ENCODE results near the gene ABCC6.
"Not testable (repeated sequence)": the region's sequence is repeated elsewhere in the genome, so short reads cannot be mapped to it uniquely, and the experiment has no call there.

Gene ABCC6

DNA sequence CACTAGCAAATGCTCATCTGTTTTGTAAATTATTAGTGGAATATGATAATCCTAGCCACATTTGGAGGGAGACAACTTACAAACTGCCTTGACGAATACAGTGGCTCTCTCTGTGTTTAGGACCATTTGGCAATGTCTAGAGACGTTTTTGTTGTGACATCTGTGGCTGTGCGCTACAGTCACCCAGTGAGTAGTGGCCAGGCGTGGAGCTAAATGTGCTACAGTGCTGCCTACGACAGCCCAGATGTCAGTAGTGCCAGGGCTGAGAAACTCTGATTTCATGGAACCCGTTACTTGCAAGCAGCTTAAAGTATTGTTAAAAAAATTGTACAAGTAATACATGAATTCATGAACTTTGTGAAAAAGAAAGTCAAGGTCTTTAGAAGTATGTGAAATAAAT is 13.8 kb upstream of the ABCC6 start:
- not testable (repeated sequence) for DNase-seq (ENCODE audit: insufficient read length, low spot score); FAIRE-seq

GRCh38 chr16:16232692-16233061 is 9.4 kb upstream of the ABCC6 start:
- not testable (repeated sequence) for FAIRE-seq; DNase-seq (ENCODE audit: insufficient read length, low spot score)

GRCh38 chr16:16223662-16224241 is 458 bp upstream of the ABCC6 start:
- not testable (repeated sequence) for DNase-seq (ENCODE audit: insufficient read length, low spot score); FAIRE-seq

- not testable (repeated sequence) for DNase-seq (ENCODE audit: insufficient read length, low spot score); FAIRE-seq
Observed at GRCh38 chr16:16221382-16221781, 1.9 kb downstream of the ABCC6 start.

GRCh38 chr16:16220449-16220848 is 2.8 kb downstream of the ABCC6 start:
- not testable (repeated sequence) for FAIRE-seq

DNA sequence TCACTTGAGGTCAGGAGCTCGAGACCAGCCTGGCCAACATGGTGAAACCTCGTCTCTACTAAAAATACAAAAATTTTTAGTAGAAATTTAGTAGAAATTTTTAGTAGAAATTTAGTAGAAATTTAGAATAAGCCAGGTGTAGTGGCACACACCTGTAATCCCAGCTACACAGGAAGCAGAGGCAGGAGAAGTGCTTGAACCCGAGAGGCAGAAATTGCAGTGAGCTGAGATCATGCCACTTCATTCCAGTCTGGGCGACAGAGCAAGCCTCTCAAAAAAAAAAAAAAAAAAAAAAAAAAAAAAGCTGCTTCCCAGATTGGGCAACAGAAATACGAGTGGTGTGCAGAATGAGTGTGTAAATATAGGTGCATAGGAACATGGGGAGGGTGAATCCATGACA is 4.5 kb downstream of the ABCC6 start:
- FAIRE-seq; DNase-seq (ENCODE audit: insufficient read length, low spot score): not testable (repeated sequence)

More at GRCh38 chr16:16220449-16220848, 2.8 kb downstream of the ABCC6 start:
- not testable (repeated sequence) for DNase-seq (ENCODE audit: insufficient read length, low spot score)

GRCh38 chr16:16218349-16218748 is 4.9 kb downstream of the ABCC6 start:
- not testable (repeated sequence) for FAIRE-seq; DNase-seq (ENCODE audit: insufficient read length, low spot score)

- not testable (repeated sequence) for FAIRE-seq; DNase-seq (ENCODE audit: insufficient read length, low spot score)
Observed at GRCh38 chr16:16213863-16214293, 9.4 kb downstream of the ABCC6 start.

DNA sequence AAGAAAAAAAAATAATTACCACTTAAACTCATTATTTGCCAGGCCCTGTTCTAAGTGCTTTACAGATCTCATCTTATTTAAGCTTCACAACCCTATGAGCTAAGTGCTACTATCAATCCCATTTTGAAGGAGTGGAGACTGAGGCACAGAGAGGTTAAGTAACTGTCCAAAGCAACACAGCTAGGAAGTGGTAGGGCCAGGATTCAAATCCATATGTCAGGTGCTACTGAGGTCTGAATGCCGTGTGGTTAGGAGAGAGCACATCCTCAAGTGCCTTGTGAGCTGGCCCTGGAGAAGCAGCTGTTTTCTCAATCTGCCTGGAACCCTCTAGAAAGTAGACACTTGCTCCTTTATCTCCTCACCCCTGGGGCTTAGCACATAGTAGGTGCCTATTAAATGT is 11.9 kb downstream of the ABCC6 start:
- not testable (repeated sequence) for FAIRE-seq; DNase-seq (ENCODE audit: insufficient read length, low spot score)

- FAIRE-seq; DNase-seq (ENCODE audit: insufficient read length, low spot score): not testable (repeated sequence)
Observed at GRCh38 chr16:16208461-16208860, 14.8 kb downstream of the ABCC6 start.

- not testable (repeated sequence) for DNase-seq (ENCODE audit: insufficient read length, low spot score); FAIRE-seq
Observed at GRCh38 chr16:16207787-16208334, 15.4 kb downstream of the ABCC6 start.

DNA sequence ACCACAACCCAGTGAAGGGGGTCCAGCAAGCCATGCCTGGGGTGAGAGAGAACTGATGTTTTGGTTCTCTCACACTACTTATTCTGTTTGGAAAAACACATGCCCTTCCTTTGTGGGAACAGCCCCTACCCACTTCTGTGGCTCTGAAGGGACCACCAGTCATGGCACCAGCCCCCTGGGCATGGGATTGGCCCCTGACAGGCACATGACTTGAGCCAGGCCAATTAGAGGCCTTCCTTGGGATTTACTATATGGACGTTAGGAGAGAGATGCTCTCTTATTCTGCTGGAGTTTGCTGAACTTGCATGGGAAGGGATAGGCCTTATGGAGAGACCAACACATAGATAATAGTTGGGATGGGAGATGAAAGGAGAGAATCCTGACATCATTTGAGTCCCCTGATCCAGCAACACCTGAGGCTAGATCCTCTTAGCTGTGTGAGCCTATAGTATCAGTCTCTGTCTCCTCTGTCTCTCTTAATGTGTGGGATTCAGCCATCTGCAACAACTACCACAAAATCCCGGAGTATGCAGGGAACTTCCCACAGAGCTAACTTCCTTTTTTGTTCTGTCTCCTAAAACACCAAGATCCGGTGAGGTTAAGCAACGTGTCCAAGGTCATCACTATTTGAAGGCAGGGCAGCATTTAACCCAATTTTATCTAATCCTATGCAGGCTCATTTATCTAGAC is 16.1 kb downstream of the ABCC6 start:
- not testable (repeated sequence) for FAIRE-seq; DNase-seq (ENCODE audit: insufficient read length, low spot score)

DNA sequence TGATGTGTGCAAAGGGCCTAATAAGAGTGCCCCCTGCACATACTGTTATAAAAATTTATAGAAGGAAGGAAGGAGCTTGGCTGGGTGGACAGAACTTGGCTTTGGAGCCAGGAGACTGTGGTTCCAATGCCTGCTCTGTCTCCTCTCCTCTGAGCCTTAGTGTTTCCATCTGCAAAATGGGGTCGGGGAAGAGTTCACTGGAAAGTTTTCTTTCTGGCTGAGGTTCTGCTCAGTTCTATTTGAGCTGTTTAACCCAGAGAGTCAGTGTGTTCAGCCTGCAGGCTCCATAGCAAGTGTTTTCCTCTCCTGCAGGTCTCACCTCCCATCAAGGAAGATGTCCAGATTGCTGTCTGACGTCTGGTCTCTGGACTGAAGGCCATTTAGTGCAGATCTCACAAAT is 17.4 kb downstream of the ABCC6 start:
- DNase-seq (ENCODE audit: insufficient read length, low spot score); FAIRE-seq: not testable (repeated sequence)

DNA sequence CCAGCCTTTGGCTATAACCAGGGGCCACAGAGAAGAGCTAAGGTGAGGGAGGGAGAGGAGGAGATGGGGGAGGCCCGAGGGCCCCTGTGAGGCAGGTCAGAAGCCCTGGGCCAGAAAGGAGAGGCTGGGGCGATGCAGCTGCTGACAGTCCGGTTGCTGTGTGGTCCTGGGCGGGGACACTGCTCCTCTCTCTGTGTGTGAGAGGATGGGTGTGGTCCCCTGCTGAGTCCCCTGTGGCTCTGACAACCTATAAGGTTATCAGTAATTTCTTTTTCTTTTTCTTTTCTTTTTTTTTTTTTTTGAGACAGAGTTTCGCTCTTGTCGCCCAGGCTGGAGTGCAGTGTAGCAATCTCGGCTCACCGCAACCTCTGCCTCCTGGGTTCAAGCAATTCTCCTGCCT is 18.7 kb downstream of the ABCC6 start:
- DNase-seq (ENCODE audit: insufficient read length, low spot score); FAIRE-seq: not testable (repeated sequence)

GRCh38 chr16:16203494-16203893 is 19.8 kb downstream of the ABCC6 start:
- DNase-seq (ENCODE audit: insufficient read length, low spot score); FAIRE-seq: not testable (repeated sequence)

DNA sequence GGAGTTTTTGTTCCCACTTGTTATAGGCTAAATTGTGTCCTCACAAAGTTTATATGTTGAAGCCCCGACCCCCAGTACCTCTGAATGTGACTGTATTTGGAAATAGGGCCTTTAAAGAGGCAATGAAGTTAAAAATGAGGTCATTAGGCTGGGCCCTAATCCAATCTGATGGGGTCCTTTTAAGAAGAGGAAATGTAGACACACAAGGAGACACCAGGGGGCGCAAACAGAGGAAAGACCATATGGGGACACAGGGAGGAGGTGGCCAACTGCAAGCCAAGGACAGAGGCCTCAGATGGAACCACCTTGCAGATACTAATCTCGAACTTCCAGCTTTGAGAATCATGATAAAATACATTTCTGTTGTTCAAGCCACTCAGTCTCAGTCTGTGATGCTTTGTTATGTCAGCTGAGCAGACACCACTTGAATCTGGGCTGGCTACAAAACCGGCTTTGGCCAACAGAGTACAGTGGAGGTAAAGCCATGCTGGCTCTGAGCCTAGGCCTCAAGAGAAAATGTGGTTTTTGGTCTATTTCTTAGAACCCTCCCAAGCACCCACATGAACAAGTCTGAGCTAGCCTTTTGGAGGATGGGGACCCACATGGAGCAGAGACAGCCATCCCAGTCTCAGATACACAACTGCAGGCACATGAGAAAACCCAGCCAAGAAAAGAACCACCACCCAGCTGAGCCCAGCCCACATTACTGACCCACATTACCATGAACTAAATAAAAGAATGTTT is 20.7 kb downstream of the ABCC6 start:
- DNase-seq (ENCODE audit: insufficient read length, low spot score) = not testable (repeated sequence)
- FAIRE-seq = peak; percentile 35

DNA sequence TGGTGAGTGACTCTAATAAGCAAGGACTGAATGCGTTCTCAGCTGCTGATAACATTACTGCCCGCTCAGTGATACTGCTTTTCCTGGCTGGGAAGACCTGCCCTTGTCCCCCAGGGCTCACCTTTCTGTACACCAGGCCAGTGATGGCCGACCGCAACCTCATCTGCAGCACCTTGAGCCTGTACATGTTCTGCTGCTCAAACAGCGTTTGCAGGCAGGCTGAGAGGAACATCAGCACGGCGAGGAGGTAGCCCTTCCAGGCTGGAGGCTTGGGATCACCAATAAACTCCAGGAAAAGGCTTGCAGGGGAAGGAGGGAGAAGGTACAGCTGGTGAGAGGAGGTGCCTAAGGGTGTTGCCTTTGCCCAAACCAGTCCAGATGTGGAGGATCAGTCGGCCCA is 21.4 kb downstream of the ABCC6 start:
- not testable (repeated sequence) for DNase-seq (ENCODE audit: insufficient read length, low spot score)
- FAIRE-seq = peak; percentile 65

- not testable (repeated sequence) for DNase-seq (ENCODE audit: insufficient read length, low spot score); FAIRE-seq
Observed at GRCh38 chr16:16200391-16200790, 22.9 kb downstream of the ABCC6 start.
